ENCODE results near the gene KIF2C. TPM values are rescaled to one million over a fixed set of nuclear protein-coding genes. Genes with fewer than 3 reads are reported as not detected.
"Not testable (repeated sequence)": the region's sequence is repeated elsewhere in the genome, so short reads cannot be mapped to it uniquely, and the experiment has no call there.

KIF2C gene
- total RNA-seq, 1 donor from 2014 or later: 0.79 TPM

- DNase-seq (ENCODE audit: low read depth) (peak; percentile 46), FAIRE-seq (no peak)
- H3K4me3 ChIP-seq (ENCODE audit: low read depth, low read length): no peak overlapping the region
- H3K36me3 ChIP-seq (ENCODE audit: control insufficient read depth, insufficient read depth, low read length): peaks cover 14% of the 10 kb centered on the region
- no peak for TF ChIP-seq CTCF (IDR thresholded peaks at IDR 0.05; ENCODE audit: insufficient read depth, low read length, severe bottlenecking)
- H3K27me3 ChIP-seq (ENCODE audit: control insufficient read depth, insufficient read depth, low read length): no peaks in the 10 kb centered on the region
Observed at GRCh38 chr1:44808938-44809917, 69.6 kb downstream of the KIF2C start.

GRCh38 chr1:44810101-44810761 lies 70.6 kb downstream of the KIF2C start:
- Histone ChIP-seq H3K27me3 (ENCODE audit: control insufficient read depth, insufficient read depth, low read length) (no peaks in the 10 kb centered on the region), H3K4me3 (ENCODE audit: low read depth, low read length) (no peak overlapping the region), H3K36me3 (ENCODE audit: control insufficient read depth, insufficient read depth, low read length) (peaks cover 10% of the 10 kb centered on the region)
- FAIRE-seq: peak; percentile 28
- no peak for DNase-seq (ENCODE audit: low read depth)
- TF ChIP-seq CTCF (IDR thresholded peaks at IDR 0.05; ENCODE audit: insufficient read depth, low read length, severe bottlenecking): no peak

GRCh38 chr1:44810762-44811105 lies 71.1 kb downstream of the KIF2C start:
- H3K4me3 ChIP-seq (ENCODE audit: low read depth, low read length); DNase-seq (ENCODE audit: low read depth); H3K36me3 ChIP-seq (ENCODE audit: control insufficient read depth, insufficient read depth, low read length); FAIRE-seq; H3K27me3 ChIP-seq (ENCODE audit: control insufficient read depth, insufficient read depth, low read length): not testable (repeated sequence)

- Histone ChIP-seq H3K36me3 (ENCODE audit: control insufficient read depth, insufficient read depth, low read length) (peaks cover 4% of the 10 kb centered on the region), H3K4me3 (ENCODE audit: low read depth, low read length) (no peak overlapping the region), H3K27me3 (ENCODE audit: control insufficient read depth, insufficient read depth, low read length) (no peaks in the 10 kb centered on the region)
- FAIRE-seq: no peak
- no peak for TF ChIP-seq CTCF (IDR thresholded peaks at IDR 0.05; ENCODE audit: insufficient read depth, low read length, severe bottlenecking)
- DNase-seq (ENCODE audit: low read depth): no peak
Observed at GRCh38 chr1:44811234-44811633, 71.6 kb downstream of the KIF2C start.

GRCh38 chr1:44812822-44813543 lies 73.3 kb downstream of the KIF2C start:
- no peak for DNase-seq (ENCODE audit: low read depth)
- no peak for TF ChIP-seq CTCF (IDR thresholded peaks at IDR 0.05; ENCODE audit: insufficient read depth, low read length, severe bottlenecking)
- FAIRE-seq: no peak
- Histone ChIP-seq H3K36me3 (ENCODE audit: control insufficient read depth, insufficient read depth, low read length) (peaks cover 1% of the 10 kb centered on the region), H3K4me3 (ENCODE audit: low read depth, low read length) (no peak overlapping the region), H3K27me3 (ENCODE audit: control insufficient read depth, insufficient read depth, low read length) (no peaks in the 10 kb centered on the region)

GRCh38 chr1:44815926-44816325 lies 76.3 kb downstream of the KIF2C start:
- not testable (repeated sequence) for FAIRE-seq; H3K27me3 ChIP-seq (ENCODE audit: control insufficient read depth, insufficient read depth, low read length); DNase-seq (ENCODE audit: low read depth); H3K36me3 ChIP-seq (ENCODE audit: control insufficient read depth, insufficient read depth, low read length); H3K4me3 ChIP-seq (ENCODE audit: low read depth, low read length)

All from bronchial epithelial cell (primary cell).